Epithelial cell of proximal tubule (primary cell): Measurements from ENCODE around the gene SLC25A11. TPM values are rescaled to one million over a fixed set of nuclear protein-coding genes. Genes with fewer than 3 reads are reported as not detected.

Experiments used
- DNase-seq: peaks from one replicate; pipeline ENCODE4 v3.0.0-alpha.2; 2011; ENCODE audit warnings: low read depth
- H3K4me3 ChIP-seq: 2 replicates; pipeline ENCODE4 v1.5.1; 2011; ENCODE audit warnings: low read depth, mild to moderate bottlenecking, low read length
- CTCF ChIP-seq: conservative IDR thresholded peaks from 2 replicates; pipeline ENCODE4 v1.5.1; 2012; ENCODE audit warnings: low read depth, mild to moderate bottlenecking, low read length
- total RNA-seq: library from RNA; depleted of rRNA; stranded (reverse); fragments of >200 nt; gene quantifications from 2 replicates; pipeline ENCODE4 v1.2.3, GENCODE V29; 2015

Gene SLC25A11
- total RNA-seq, 1 donor from 2014 or later: 45.5 TPM

GRCh38 chr17:4893721-4894560 lies 45.9 kb downstream of the SLC25A11 start:
- no peak for TF ChIP-seq CTCF
- H3K4me3 ChIP-seq: no peak overlapping the region
- no peak for DNase-seq

GRCh38 chr17:4893272-4893671 lies 46.6 kb downstream of the SLC25A11 start:
- no peak for DNase-seq
- no peak for TF ChIP-seq CTCF

GRCh38 chr17:4892499-4893221 lies 47.2 kb downstream of the SLC25A11 start:
- DNase-seq: no peak
- H3K4me3 ChIP-seq: no peak overlapping the region
- no peak for TF ChIP-seq CTCF

More at GRCh38 chr17:4893272-4893671, 46.6 kb downstream of the SLC25A11 start:
- no peak overlapping the region for H3K4me3 ChIP-seq

GRCh38 chr17:4891411-4892410 lies 48.1 kb downstream of the SLC25A11 start:
- DNase-seq: no peak

GRCh38 chr17:4887581-4887980 lies 52.3 kb downstream of the SLC25A11 start:
- no peak overlapping the region for H3K4me3 ChIP-seq
- DNase-seq: no peak
- no peak for TF ChIP-seq CTCF

More at GRCh38 chr17:4891411-4892410, 48.1 kb downstream of the SLC25A11 start:
- no peak for TF ChIP-seq CTCF
- no peak overlapping the region for H3K4me3 ChIP-seq

Other genes with a start within 250 kb of the SLC25A11 start
- gene PELP1, start 235.9 kb downstream of the SLC25A11 start, total RNA-seq: 25.8 and 55.9 TPM in 2 replicates
- gene ARRB2, start 229.4 kb downstream of the SLC25A11 start, total RNA-seq: 19.9 and 20.0 TPM in 2 replicates
- 26.6 and 27.2 TPM in 2 replicates for gene MED11, start 208.6 kb downstream of the SLC25A11 start, total RNA-seq
- gene ZMYND15, start 200.2 kb downstream of the SLC25A11 start, total RNA-seq: 0.36 and 1.5 TPM in 2 replicates
- 19.0 and 32.3 TPM in 2 replicates for gene CXCL16, start 200.1 kb downstream of the SLC25A11 start, total RNA-seq
- gene TM4SF5, start 168.2 kb downstream of the SLC25A11 start, total RNA-seq: not detected in 2 replicates
- not detected in 2 replicates for gene VMO1, start 153.7 kb downstream of the SLC25A11 start, total RNA-seq
- gene GLTPD2, start 151.1 kb downstream of the SLC25A11 start, total RNA-seq: not detected in 2 replicates
- 264 and 337 TPM in 2 replicates for gene PSMB6, start 143.9 kb downstream of the SLC25A11 start, total RNA-seq
- gene PLD2, start 132.9 kb downstream of the SLC25A11 start, total RNA-seq: 15.7 and 19.5 TPM in 2 replicates
- 20.5 and 39.9 TPM in 2 replicates for gene MINK1, start 106.7 kb downstream of the SLC25A11 start, total RNA-seq
- gene C17orf107, start 40.5 kb downstream of the SLC25A11 start, total RNA-seq: 1.3 and 1.4 TPM in 2 replicates
- gene CHRNE, start 36.9 kb downstream of the SLC25A11 start, total RNA-seq: 1.0 TPM in 1 of 2 replicates, not detected in the other
- gene GP1BA, start 7.8 kb downstream of the SLC25A11 start, total RNA-seq: not detected in 2 replicates
- gene RNF167, start 222 bp upstream of the SLC25A11 start, total RNA-seq: 49.0 and 55.1 TPM in 2 replicates
- 1,802 and 2,074 TPM in 2 replicates for gene PFN1, start 8.5 kb upstream of the SLC25A11 start, total RNA-seq
- 0.43 and 2.0 TPM in 2 replicates for gene ENO3, start 11.1 kb upstream of the SLC25A11 start, total RNA-seq
- gene SPAG7, start 27.8 kb upstream of the SLC25A11 start, total RNA-seq: 67.7 and 80.8 TPM in 2 replicates
- gene CAMTA2, start 47.6 kb upstream of the SLC25A11 start, total RNA-seq: 10.6 and 16.7 TPM in 2 replicates
- gene INCA1, start 57.5 kb upstream of the SLC25A11 start, total RNA-seq: 0.14 TPM in 1 of 2 replicates, not detected in the other
- 75.0 and 81.3 TPM in 2 replicates for gene KIF1C, start 57.9 kb upstream of the SLC25A11 start, total RNA-seq
- gene SLC52A1, start 95.4 kb upstream of the SLC25A11 start, total RNA-seq: 0.07 and 1.3 TPM in 2 replicates
- gene ZFP3, start 138.4 kb upstream of the SLC25A11 start, total RNA-seq: 1.2 and 1.7 TPM in 2 replicates
- 5.4 and 8.7 TPM in 2 replicates for gene ZNF232, start 171.8 kb upstream of the SLC25A11 start, total RNA-seq
- gene USP6, start 176.0 kb upstream of the SLC25A11 start, total RNA-seq: not detected in 2 replicates